Omental fat pad (tissue), 4 donors: ENCODE data around the gene CDKN2AIPNL. TPM values are rescaled to one million over a fixed set of nuclear protein-coding genes. Genes with fewer than 3 reads are reported as not detected.

Source experiments
- ATAC-seq: fragments of 150-250 bp; one replicate; pipeline ENCODE4 v1.9.1; 2016; ENCODE audit warnings: mild to moderate bottlenecking, moderate library complexity; ENCODE audit not compliant: low FRiP score
- DNase-seq: peaks from one replicate; pipeline ENCODE4 v3.0.0-alpha.2; 2019; ENCODE audit warnings: low spot score
- total RNA-seq, 4 donors: library from RNA; depleted of rRNA; stranded (reverse); fragments of >200 nt; gene quantifications; one replicate each; pipeline ENCODE4 v1.1.0, GENCODE V29; 2016
- TF ChIP-seq, protein P1 (sequence below), 3 donors: fragments of 450-650 bp; IDR thresholded peaks; one replicate each; pipeline ENCODE4 v1.5.1; 2016 to 2017; ENCODE audit warnings: antibody characterized with exemption in 3 of 3, mild to moderate bottlenecking in 3 of 3, moderate library complexity in 2 of 3

CDKN2AIPNL gene
- total RNA-seq, 4 donors from 2014 or later: 10.2 to 20.4 (median 17.7) TPM

DNA sequence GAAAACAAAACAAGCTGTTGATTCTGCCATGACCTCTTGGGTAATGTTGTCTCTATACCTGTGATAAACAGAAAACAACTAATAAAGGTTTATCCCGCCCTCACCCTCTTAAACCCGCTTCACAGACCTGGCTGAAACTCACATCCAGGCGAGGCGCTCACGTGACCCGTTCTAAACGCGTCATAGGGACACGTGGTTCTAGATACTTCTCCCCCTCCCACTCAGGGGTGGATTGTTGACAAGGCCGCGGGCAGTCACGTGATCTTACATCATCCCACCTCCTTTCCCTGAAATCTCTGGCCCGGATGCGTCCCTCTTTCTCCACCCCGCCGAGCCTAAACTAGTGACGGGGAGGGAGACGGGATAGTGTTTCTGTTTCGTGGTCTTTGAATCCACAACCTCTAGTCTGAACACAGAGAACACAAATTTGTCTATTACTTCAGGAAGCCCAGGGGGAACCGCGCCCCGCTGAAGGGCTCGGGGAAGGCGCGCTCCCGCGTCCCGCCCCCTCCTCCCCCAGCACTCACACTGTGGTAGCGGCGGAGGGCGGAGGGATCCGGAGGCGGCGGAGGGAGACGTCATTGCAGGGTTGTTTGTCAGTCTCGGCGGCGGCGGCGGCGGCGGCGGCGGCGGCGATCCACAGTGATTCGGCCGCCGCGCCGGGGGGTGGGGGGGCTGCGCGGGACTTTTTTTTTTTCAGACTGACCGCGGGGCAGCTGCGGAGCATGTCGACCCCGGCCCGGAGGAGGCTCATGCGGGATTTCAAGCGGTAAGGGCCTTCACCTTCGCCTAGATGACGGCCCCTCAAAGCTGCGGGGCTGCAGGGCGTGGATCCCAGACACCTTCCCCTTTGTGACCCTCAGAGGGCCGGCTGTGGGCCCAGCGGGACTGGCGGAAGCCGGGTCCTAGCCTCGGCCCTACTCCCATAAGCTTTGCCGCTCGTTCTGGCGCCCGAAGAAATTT, 40.5 kb downstream of the CDKN2AIPNL start, which contains the start of gene UBE2B:
Gene UBE2B (plus strand): TSS at position 699 of the 963 bp plus-strand sequence. CDS start 27 bp downstream, at position 726.
- ATAC-seq: peak; percentile 98

DNA sequence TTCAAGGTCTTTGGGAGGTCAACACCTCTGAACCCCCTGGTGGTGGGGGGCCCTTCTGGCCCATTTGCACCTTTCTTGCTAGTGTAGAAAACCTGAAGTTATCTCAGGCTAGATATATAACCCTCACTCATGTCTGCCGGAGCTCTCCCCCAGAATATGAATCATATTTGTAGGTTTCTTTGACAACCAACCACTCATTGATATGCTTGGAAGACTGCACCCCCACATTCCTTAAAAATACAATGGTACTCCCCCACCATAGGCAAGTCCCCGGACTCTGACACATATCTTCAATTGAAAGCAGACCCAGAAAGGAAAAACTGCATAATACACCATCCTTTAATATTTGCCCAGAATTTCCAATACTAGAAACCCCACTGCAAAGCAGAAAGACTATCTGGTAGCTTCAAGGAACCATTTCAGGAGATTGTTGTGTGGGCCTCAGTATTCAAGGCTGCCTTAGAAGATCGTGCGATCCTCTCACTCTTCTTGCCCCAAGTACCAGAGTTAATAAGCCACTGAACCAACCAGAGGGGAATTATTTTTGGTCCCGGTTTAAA, 41.3 kb downstream of the CDKN2AIPNL start:
- DNase-seq (no peak), ATAC-seq (peak; percentile 5)
- TF ChIP-seq, protein P1, sequence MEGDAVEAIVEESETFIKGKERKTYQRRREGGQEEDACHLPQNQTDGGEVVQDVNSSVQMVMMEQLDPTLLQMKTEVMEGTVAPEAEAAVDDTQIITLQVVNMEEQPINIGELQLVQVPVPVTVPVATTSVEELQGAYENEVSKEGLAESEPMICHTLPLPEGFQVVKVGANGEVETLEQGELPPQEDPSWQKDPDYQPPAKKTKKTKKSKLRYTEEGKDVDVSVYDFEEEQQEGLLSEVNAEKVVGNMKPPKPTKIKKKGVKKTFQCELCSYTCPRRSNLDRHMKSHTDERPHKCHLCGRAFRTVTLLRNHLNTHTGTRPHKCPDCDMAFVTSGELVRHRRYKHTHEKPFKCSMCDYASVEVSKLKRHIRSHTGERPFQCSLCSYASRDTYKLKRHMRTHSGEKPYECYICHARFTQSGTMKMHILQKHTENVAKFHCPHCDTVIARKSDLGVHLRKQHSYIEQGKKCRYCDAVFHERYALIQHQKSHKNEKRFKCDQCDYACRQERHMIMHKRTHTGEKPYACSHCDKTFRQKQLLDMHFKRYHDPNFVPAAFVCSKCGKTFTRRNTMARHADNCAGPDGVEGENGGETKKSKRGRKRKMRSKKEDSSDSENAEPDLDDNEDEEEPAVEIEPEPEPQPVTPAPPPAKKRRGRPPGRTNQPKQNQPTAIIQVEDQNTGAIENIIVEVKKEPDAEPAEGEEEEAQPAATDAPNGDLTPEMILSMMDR (IDR thresholded peaks at IDR 0.05): no peak

More for the DNA sequence above, 40.5 kb downstream of the CDKN2AIPNL start, which contains the start of gene UBE2B:
- TF ChIP-seq, protein P1 (IDR thresholded peaks at IDR 0.05): no peak
- peak; percentile 99 for DNase-seq

DNA sequence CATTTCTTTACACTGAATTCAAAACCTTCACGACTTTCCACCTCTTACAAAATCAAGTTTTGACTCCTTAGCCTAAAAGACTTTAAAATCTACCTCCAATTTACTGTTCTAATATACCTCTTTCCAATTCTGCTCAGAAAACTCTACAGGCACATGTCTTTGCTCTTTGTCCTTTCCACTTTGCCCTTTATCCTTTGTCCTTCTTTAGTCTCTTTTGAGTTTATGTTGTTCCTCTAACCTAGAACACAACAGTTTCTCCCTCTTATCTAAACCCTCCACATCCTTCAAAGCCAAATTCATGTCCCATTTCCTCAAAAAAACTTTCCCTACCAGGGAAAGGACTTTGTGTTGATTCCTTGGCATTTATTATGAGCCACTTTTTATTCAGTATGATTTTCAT, 46.1 kb downstream of the CDKN2AIPNL start:
- TF ChIP-seq, protein P1 (IDR thresholded peaks at IDR 0.05): no peak
- ATAC-seq: no peak
- no peak for DNase-seq

DNA sequence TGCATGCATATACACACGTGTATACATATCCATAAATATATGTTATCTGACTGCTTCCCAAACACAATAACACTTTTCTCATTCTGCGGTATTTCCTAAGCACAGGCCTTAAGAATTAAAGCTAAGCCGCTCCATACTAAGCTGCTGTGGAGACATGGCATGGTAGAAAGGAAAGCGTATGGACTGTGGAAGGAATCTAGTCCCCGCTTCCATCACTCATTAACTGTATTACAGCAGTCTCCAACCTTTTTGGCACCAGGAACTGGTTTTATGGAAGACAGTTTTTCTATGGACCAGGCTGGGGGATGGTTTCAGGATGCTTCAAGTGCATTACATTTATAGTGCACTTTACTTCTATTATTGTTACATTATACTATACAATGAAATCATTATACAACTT, 56.0 kb downstream of the CDKN2AIPNL start:
- TF ChIP-seq, protein P1 (IDR thresholded peaks at IDR 0.05): no peak
- DNase-seq: no peak
- ATAC-seq: no peak

Other genes with a start within 250 kb of the CDKN2AIPNL start
- gene SKP1, start 234.9 kb downstream of the CDKN2AIPNL start, total RNA-seq: 100 to 1,000 TPM; 121 to 219 (median 211) TPM
- gene PPP2CA, start 185.8 kb downstream of the CDKN2AIPNL start, total RNA-seq: 100 to 1,000 TPM; 101 to 244 (median 132) TPM
- gene CDKL3, start 44.7 kb downstream of the CDKN2AIPNL start, total RNA-seq: 1 to 10 TPM in 1 of 4 donors, under 1 TPM in 1, not detected in 2; 0.63 to 1.0 TPM
- gene UBE2B, start 40.3 kb downstream of the CDKN2AIPNL start, total RNA-seq: 10 to 100 TPM; 42.2 to 95.8 (median 46.0) TPM
- 10 to 100 TPM; 17.8 to 72.7 (median 33.8) TPM for gene JADE2, start 113.8 kb upstream of the CDKN2AIPNL start, total RNA-seq
- 10 to 100 TPM; 29.9 to 55.0 (median 48.4) TPM for gene SAR1B, start 220.9 kb upstream of the CDKN2AIPNL start, total RNA-seq
- 10 to 100 TPM; 20.6 to 33.4 (median 27.9) TPM for gene SEC24A, start 236.9 kb upstream of the CDKN2AIPNL start, total RNA-seq